Measurements from ENCODE around the gene SMIM35.

GRCh38 chr11:118120793-118121192 is 34.0 kb upstream of the SMIM35 start:
- no peak for TF ChIP-seq CTCF (conservative IDR thresholded peaks at IDR 0.05 in 1 of 2, IDR thresholded peaks at IDR 0.05 in 1 of 2; ENCODE audit: low read depth in 1 of 2, low read length in 2 of 2)
- TF ChIP-seq EZH2 (IDR thresholded peaks at IDR 0.05; ENCODE audit: low read length, missing control alignments), result no peak
